Colonic mucosa (tissue), 4 donors: Measurements from ENCODE around the gene NR3C2. TPM values are rescaled to one million over a fixed set of nuclear protein-coding genes. Genes with fewer than 3 reads are reported as not detected.
A peak's percentile ranks its signal among the peaks of the same experiment; 100 is the strongest.

Experiments
- DNase-seq: peaks from one replicate; pipeline ENCODE4 v3.0.0-alpha.2; 2020
- H3K27ac ChIP-seq: fragments of 200-600 bp; one replicate; pipeline ENCODE4 v1.8.0; 2021
- H3K27me3 ChIP-seq: fragments of 200-600 bp; one replicate; pipeline ENCODE4 v1.8.0; 2021
- H3K36me3 ChIP-seq: fragments of 200-600 bp; one replicate; pipeline ENCODE4 v1.8.0; 2021
- H3K4me1 ChIP-seq: fragments of 200-600 bp; one replicate; pipeline ENCODE4 v1.8.0; 2021; ENCODE audit warnings: mild to moderate bottlenecking
- H3K4me3 ChIP-seq: fragments of 200-600 bp; one replicate; pipeline ENCODE4 v1.8.0; 2021
- H3K9ac ChIP-seq, 2 donors: one replicate each; pipeline ENCODE4 v1.7.0; 2013; ENCODE audit warnings: control low read depth in 2 of 2, low read depth in 2 of 2, low read length in 2 of 2
- H3K9me3 ChIP-seq: fragments of 200-600 bp; one replicate; pipeline ENCODE4 v1.8.0; 2021
- CTCF ChIP-seq: fragments of 200-600 bp; IDR thresholded peaks from one replicate; pipeline ENCODE4 v1.8.0; 2022; ENCODE audit warnings: antibody characterized with exemption, mild to moderate bottlenecking
- intact Hi-C: fragments of 100-400 bp; cut with DNase I; formaldehyde crosslinking; loops from one replicate; pipeline ENCODE4 v1.14.1; 2022
- total RNA-seq, 2 donors: library from RNA; stranded (reverse); fragmentation: NEBNext Ultra II Directional in 1 of 2; extraction: Animal tissue kit (Norgen Biotek cat#: 25700) in 1 of 2; gene quantifications; one replicate each; pipeline ENCODE4 v1.2.1, GENCODE V29; 2021
- donor health status: healthy.
- donor health status: DM: no; HTN: no; CAD: no.
- donor health status: DM: no; HTN: no; CAD: no.

NR3C2 gene
- total RNA-seq, 2 donors from 2014 or later = 74.8 to 96.0 TPM

DNA sequence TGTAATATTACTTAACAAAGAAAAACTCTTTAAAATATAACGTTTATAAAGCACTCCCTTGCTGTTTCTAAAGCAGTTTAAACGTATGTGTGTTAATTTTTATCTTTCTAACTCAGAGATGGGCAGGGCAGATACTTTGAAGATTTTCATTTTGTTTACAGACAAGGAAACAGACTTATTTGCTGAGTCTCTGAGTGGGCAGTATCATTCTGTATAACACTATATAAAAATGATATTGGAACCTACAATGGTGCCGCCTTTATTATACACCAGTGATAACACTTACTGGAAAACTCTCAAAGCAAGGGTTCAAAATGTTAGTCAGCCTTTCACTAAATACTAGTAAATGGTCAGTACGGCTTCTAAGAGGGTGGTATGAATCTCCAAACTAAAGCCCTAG lies 193.4 kb downstream of the NR3C2 start:
- intact Hi-C loops = no loop called here
- H3K9ac ChIP-seq = no peak overlapping the region
- H3K4me1 ChIP-seq = no peaks in the 10 kb centered on the region
- no peak for TF ChIP-seq CTCF
- no peak overlapping the region for H3K4me3 ChIP-seq
- no peak overlapping the region for H3K27ac ChIP-seq
- H3K36me3 ChIP-seq = no peaks in the 10 kb centered on the region
- no peaks in the 10 kb centered on the region for H3K27me3 ChIP-seq
- no peak for DNase-seq
- no peaks in the 10 kb centered on the region for H3K9me3 ChIP-seq

GRCh38 chr4:148245015-148245414 lies 197.2 kb downstream of the NR3C2 start:
- H3K9ac ChIP-seq = no peak overlapping the region
- H3K36me3 ChIP-seq = no peaks in the 10 kb centered on the region
- no peak overlapping the region for H3K27ac ChIP-seq
- H3K4me1 ChIP-seq = no peaks in the 10 kb centered on the region
- intact Hi-C loops = no loop called here
- no peaks in the 10 kb centered on the region for H3K27me3 ChIP-seq
- H3K9me3 ChIP-seq = no peaks in the 10 kb centered on the region
- DNase-seq = no peak
- no peak overlapping the region for H3K4me3 ChIP-seq
- no peak for TF ChIP-seq CTCF

DNA sequence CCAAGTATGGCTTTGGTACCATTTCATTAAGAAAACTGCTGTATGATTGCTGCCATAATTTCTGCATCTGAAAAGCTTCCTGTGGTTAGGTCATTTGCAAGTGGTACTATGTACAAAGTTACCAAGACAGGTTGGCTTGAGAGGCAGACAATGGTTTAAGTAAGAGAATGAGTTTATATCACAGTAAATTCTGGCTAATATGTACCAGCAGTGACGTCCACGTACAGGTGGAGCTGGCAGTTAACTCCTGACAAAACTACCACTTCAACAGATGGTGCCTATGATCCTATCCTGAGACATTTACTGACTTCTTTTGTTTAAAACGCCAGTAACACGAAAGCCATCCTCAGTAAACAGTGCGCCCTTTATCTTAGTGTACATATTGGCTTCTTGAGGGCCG lies 198.4 kb downstream of the NR3C2 start:
- intact Hi-C loops = no loop called here
- peak; percentile 33 for DNase-seq
- no peaks in the 10 kb centered on the region for H3K9me3 ChIP-seq
- peak overlapping the region; percentile 8 for H3K27ac ChIP-seq
- peak overlapping the region in 1 of 2 donors; percentile 9 for H3K9ac ChIP-seq
- no peak for TF ChIP-seq CTCF
- H3K4me1 ChIP-seq = peaks cover 3% of the 10 kb centered on the region
- no peaks in the 10 kb centered on the region for H3K36me3 ChIP-seq
- H3K27me3 ChIP-seq = no peaks in the 10 kb centered on the region
- H3K4me3 ChIP-seq = no peak overlapping the region

DNA sequence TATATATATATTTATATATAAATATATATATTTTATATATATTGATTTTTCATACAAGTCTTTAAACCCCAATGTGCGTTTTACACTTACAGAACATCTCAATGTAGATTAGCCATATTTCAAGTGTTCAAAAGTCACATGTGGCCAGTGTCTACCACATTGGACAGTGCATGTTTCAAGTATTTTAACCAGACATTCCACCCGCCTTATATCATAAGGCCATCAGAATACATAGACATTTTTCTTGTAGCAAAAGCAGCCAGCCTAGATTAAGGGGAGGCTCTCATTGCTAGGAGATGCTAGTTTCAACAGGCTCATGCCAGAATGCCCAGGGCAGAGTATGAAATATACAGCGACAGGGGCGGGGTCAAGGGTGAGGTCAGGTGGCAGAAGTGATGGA lies 202.0 kb downstream of the NR3C2 start:
- no peaks in the 10 kb centered on the region for H3K9me3 ChIP-seq
- no peak for DNase-seq
- no peak overlapping the region for H3K27ac ChIP-seq
- intact Hi-C loops = no loop called here
- H3K9ac ChIP-seq = no peak overlapping the region
- no peak overlapping the region for H3K4me3 ChIP-seq
- H3K36me3 ChIP-seq = no peaks in the 10 kb centered on the region
- H3K4me1 ChIP-seq = peaks cover 3% of the 10 kb centered on the region
- no peak for TF ChIP-seq CTCF
- no peaks in the 10 kb centered on the region for H3K27me3 ChIP-seq

DNA sequence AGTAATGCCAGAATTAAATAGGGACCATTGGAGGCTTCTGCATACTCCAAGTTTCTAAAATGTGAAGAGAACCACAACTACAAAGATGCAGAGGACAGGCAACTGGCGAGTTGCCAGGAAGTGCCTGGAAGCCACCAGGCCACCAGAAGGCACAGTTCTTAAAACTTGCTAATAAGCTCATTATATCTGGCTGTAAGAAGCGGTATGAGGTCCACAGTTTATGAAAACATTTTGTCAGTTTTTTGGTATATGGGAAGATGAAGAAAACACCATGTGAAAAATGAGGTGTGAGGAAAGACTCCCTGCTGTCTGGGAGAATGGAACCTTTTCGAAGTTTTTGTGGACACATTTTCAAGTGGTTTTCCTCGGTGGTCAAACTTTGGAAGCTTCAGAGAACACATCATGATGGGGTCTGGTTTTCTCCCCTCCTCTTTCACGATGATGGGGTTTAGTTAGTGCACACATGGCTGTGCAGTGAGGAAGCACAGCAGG lies 202.7 kb downstream of the NR3C2 start:
- Histone ChIP-seq H3K27me3 (no peaks in the 10 kb centered on the region), H3K9ac (no peak overlapping the region), H3K4me1 (peaks cover 3% of the 10 kb centered on the region), H3K4me3 (no peak overlapping the region), H3K9me3 (no peaks in the 10 kb centered on the region), H3K27ac (no peak overlapping the region), H3K36me3 (no peaks in the 10 kb centered on the region)
- TF ChIP-seq CTCF = no peak
- intact Hi-C loops = no loop called here
- DNase-seq = no peak
